SHP77 treated with DMSO at 0.1 percent for 48 hours (cell line): ENCODE measurements around the gene LAIR1.
A peak's percentile ranks its signal among the peaks of the same experiment; 100 is the strongest.
"Not testable (repeated sequence)": the region's sequence is repeated elsewhere in the genome, so short reads cannot be mapped to it uniquely, and the experiment has no call there.

Source experiments
- DNase-seq: peaks from one replicate; lab custom pipeline; 2025; lab: John Stamatoyannopoulos, UW

Gene LAIR1

GRCh38 chr19:54364775-54365257 is at the start of gene LAIR1:
LAIR1 (minus strand) TSS chr19:54364931; CDS start chr19:54364804, 127 bp downstream.
- no peak for DNase-seq

GRCh38 chr19:54414156-54414555 is 49.4 kb upstream of the LAIR1 start:
- no peak for DNase-seq

- DNase-seq, result no peak
Measured at GRCh38 chr19:54412877-54413276, 48.1 kb upstream of the LAIR1 start.

DNA sequence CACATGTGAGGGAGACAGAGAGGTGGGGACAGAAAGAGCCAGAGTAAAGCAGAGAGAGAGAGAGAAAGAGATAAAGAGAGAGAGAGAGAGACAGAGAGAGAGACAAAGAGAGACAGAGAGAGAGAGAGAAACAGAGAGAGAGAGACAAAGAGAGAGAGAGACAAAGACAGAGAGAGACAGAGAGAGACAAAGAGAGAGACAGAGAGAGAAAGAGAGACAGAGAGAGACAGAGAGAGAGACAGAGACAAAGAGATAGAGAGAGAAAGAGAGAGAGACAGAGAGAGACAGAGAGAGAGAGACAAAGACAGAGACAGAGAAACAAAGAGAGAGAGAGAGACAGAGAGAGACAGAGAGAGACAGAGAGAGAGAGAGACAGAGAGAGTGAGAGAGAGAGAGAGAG is 46.3 kb upstream of the LAIR1 start:
- DNase-seq, result no peak

DNA sequence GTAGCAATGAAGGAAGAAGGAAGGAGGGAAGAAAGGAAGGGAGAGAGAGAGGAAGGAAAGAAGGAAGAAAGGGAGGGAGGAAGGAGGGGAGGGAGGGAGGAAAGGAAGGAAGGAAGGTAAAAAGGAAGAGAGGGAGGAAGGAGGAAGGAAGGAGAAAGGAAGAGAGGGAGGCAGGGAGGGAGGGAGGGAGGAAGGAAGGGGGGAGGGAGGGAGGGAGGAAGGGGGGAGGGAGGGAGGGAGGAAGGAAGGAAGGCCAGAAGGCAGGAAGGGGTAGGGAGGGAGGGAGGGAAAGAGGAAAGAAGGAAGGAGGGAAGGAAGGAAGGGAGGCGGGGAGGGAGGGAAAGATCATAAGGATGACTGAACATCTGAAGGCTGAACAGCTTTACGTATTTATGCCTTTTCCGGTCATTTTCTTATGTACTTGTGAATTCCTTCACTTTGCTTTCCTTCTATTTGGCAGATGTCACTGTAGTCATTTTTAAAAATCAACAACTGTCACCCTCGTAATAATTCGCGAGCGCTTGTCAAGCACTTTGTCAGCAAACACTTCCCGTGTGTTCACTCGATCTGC is 43.8 kb upstream of the LAIR1 start:
- DNase-seq, result no peak

GRCh38 chr19:54407780-54408179 is 43.0 kb upstream of the LAIR1 start:
- DNase-seq, result no peak

DNA sequence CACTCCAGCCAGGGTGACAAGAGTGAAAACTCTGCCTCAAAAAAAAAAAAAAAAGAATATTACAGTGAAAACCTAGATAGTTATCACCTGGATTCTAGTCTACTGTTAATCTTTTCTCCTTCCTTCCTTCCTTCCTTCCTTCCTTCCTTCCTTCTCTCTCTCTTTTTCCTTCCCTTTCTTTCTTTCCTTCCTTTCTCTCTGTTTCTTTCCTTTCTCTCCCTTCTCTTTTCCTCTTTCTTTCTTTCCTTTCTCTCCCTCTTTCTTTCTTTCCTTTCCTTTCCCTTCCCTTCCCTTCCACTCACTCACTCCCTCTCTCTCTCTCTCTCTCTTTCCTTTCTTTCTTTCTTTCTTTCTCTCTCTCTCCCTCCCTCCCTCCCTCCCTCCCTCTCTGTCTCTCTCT is 40.9 kb upstream of the LAIR1 start:
- no peak for DNase-seq

DNA sequence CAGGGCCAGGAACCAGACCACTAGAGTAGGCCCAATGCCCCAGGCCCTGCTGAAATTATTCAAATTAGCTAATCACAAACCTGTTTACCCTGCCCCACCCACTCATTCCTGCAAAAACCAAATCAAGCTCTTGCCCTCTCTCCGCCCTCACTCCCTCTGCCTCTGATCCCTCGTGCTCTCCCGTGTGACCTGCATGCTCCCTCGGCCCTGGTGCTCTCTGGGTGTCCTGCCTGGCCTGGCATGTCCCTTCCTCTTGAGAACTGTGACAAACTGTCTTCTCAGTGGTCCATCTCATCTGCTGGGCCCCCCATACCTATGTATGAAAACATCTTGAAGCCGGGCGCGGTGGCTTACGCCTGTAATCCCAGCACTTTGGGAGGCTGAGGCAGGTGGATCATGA is 38.3 kb upstream of the LAIR1 start:
- no peak for DNase-seq

GRCh38 chr19:54400913-54401312 is 36.2 kb upstream of the LAIR1 start:
- no peak for DNase-seq

DNA sequence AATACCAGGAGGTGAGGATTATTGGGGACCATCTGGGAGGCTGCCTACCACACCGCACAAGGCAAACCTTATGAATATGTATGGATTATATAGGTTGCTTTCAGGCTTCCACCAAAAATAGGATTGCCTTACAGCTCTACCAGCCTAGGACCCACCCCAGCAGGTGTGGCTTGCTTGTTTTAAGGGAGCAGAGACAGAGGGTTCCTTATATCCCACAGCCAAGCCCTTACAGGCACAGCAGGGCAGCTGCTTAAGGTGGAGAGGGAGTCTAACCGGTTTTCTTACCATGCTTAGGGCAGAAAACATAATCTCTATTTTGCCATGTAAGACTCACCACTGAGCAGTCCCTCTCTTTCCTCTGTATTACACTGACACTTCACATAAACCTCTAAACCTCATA is 34.5 kb upstream of the LAIR1 start:
- no peak for DNase-seq

DNA sequence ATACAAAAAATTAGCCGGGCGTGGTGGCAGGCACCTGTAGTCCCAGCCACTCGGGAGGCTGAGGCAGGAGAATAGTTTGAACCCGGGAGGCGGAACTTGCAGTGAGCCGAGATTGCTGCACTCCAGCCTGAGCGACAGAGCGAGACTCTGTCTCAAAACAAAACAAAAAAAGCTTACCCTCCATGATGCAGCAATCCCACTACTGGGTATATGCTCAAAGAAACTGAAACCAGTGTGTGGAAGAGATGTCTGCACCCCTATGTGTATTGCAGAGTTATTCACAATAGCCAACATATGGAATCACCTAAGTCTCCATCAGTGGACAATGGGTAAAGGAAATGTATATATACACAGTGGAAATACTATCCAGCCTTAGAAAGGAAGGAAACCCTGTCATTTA is 31.0 kb upstream of the LAIR1 start:
- no peak for DNase-seq

DNA sequence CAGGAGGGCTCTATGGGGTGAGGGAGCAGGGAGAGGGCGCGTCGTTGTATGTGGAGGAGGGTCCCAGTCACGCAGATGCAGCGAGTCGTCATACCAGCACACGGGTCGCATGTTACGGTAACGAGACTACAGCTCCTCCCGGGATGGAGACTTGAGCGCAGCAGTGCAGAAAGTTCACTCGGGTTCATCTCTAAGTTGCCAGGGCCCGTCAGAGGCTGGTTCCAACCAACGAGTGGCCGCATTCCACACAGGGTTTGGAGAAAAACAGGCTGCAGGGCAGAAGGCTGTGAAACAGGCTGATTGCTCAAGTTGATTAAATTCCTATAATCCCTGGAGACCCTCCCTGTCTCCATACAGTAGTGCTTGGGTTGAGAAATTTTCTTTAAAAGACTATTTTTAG is 28.6 kb upstream of the LAIR1 start:
- DNase-seq, result no peak

DNA sequence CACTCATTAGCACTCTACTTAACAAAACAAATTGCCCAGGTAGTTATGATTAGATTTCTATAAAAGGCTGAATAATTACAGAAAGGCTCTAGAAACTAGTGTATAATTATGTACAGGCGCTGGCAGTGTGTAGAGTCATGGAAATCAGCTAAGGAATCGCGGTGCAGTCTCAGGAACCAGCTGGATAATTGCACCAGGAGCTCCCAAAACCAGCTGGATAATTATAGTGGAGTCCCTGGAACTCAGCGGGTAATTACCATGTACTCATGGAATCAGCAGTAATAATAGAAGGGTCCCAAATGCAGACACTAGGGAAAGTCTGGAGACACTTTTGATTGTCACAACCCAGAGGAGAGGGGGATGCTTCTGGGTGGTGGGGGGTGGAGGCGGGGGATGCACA is 27.4 kb upstream of the LAIR1 start:
- DNase-seq, result no peak

GRCh38 chr19:54391589-54392061 is 26.9 kb upstream of the LAIR1 start:
- DNase-seq, result no peak

DNA sequence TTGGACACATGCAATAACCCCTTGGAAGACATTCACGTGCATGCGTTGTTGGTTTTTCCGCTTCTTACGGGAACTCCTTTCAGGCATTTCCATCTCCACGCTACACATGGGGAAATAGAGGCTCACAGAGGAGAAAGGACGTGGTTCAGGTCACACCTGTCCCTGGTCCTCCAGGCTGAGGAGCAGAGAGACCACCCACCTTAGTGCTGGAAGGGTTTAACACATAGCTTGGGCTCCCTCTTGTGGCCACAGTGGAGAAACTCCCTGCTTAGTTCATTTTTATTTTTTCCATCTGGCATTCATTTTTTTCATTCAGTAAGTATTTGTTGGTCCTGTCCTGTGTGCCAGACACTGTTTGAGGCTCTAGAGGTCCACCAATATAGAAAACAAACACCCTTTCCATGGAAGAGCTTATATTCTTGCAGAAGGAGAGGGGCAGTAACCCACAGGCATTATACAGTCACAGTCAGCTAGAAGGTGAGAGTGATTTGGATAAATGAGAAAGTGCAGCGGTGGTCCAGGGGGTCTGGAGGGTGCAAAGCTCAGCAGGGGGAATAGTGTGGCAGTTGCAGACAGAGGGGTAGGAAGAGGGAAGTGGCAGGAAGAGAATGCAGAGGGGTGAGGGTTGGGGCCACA is 26.3 kb upstream of the LAIR1 start:
- DNase-seq, result peak; percentile 48

- DNase-seq, result no peak
Measured at GRCh38 chr19:54389553-54389952, 24.8 kb upstream of the LAIR1 start.

- no peak for DNase-seq
Measured at GRCh38 chr19:54388802-54389139, 24.0 kb upstream of the LAIR1 start.

- no peak for DNase-seq
Measured at GRCh38 chr19:54387991-54388801, 23.5 kb upstream of the LAIR1 start.

DNA sequence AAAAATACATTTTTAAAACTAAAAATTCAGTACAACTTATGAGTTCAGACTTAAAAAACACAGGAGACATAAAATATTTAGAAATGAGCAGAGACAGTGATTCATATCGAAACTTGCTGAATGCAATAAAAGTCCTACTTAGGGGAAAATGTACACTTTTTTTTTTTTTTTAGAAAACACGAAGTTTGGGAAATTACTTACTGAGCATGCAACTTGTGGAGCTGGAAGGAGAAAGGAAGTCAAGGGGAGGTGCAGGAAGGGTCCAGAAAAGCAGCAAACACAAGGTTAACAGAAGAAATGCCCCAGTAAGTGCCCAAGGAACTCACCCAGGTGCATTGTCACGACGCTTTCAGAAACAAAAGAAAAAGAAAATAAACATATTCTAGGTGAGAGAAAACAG is 18.6 kb upstream of the LAIR1 start:
- no peak for DNase-seq

DNA sequence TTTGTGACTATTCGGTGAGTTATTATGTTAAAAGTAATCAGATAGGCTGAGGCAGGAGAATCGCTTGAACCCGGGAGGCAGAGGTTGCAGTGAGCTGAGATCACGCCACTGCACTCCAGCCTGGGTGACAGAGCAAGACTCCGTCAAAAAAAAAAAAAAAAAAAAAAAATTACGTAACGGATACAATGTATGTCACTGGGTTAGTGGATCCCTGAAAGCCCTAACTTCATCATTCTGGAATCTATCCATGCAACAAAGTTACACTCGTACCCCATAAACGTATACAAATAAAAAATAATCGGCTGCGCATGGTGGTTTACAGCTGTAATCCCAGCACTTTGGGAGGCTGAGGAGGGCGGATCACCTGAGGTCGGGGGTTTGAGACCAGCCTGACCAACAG is 17.3 kb upstream of the LAIR1 start:
- DNase-seq, result not testable (repeated sequence)

DNA sequence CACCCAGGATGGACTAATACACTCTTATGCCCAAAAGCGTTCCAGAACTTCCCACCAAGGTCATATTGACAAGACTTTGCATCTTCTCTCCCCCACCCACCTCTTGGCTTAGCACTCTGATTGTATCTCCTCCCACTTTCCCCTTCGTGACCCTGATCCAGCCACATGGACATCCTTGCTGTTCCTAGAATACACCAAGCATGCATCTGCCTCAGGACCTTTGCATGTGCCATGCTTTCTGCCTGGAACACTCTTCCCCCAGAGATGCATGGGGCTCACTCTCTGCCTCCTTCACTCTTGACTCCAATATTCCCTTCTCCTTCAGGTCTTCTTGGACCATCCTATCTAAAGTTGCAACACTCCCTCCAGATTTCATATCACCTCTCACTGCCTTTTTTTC is 16.2 kb upstream of the LAIR1 start:
- DNase-seq, result no peak

DNA sequence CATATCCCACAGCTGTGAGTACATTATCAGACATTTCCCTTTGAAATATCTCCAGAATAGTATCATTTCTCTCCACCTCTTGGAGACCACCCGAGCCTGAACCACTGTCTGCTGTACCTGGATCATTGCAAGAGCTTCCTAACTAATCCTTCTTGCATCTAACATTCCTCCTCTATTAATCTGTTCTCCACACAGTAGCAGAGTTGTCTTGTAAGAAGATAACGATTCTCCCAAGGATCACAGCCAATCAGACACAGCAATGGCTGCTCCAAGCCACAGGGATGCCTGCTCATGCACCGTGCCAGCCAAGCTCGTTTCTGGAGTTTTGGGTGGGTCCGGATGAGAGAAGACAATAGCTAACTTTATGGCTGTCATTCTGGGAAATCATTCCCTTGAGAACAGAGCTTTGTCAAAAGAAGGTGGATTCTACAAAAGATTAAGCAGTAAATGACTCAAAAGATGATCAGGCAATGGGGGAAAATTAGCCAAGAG is 14.5 kb upstream of the LAIR1 start:
- no peak for DNase-seq
